H9 (cell line): ENCODE results near the gene KCNN2. TPM values are rescaled to one million over a fixed set of nuclear protein-coding genes. Genes with fewer than 3 reads are reported as not detected.

Experiments used
- DNase-seq: peaks from one replicate; pipeline ENCODE4 v3.0.0-alpha.2; 2017
- H2AFZ ChIP-seq: one replicate; pipeline ENCODE4 v1.6.1; 2013; ENCODE audit warnings: mild to moderate bottlenecking, low read length, control low read depth, moderate library complexity
- H2AK5ac ChIP-seq: 2 replicates; pipeline ENCODE4 v1.6.1; 2013; ENCODE audit warnings: low read length, control low read depth, mixed read lengths; ENCODE audit not compliant: insufficient read length
- H2BK120ac ChIP-seq: one replicate; pipeline ENCODE4 v1.6.1; 2013; ENCODE audit warnings: low read depth, mild to moderate bottlenecking, low read length, control low read depth, inconsistent platforms; ENCODE audit not compliant: poor library complexity, severe bottlenecking
- H2BK12ac ChIP-seq: 2 replicates; pipeline ENCODE4 v1.6.1; 2013; ENCODE audit warnings: low read length, control low read depth, mixed read lengths, low read depth; ENCODE audit not compliant: insufficient read length
- H2BK15ac ChIP-seq: 2 replicates; pipeline ENCODE4 v1.6.1; 2013; ENCODE audit warnings: low read depth, low read length, control low read depth
- H2BK20ac ChIP-seq: one replicate; pipeline ENCODE4 v1.6.1; 2013; ENCODE audit warnings: low read depth, mild to moderate bottlenecking, low read length, control low read depth, inconsistent platforms; ENCODE audit not compliant: poor library complexity, severe bottlenecking
- H2BK5ac ChIP-seq: 2 replicates; pipeline ENCODE4 v1.6.1; 2013; ENCODE audit warnings: low read length, control low read depth, mixed read lengths; ENCODE audit not compliant: insufficient read length
- H3K14ac ChIP-seq: 2 replicates; pipeline ENCODE4 v1.6.1; 2013; ENCODE audit warnings: low read length, control low read depth; ENCODE audit not compliant: insufficient read depth
- H3K18ac ChIP-seq: 2 replicates; pipeline ENCODE4 v1.6.1; 2013; ENCODE audit warnings: low read depth, mild to moderate bottlenecking, mixed read lengths, low read length, control low read depth; ENCODE audit not compliant: insufficient read length
- H3K23ac ChIP-seq: 2 replicates; pipeline ENCODE4 v1.6.1; 2013; ENCODE audit warnings: low read length, control low read depth, mixed read lengths, low read depth; ENCODE audit not compliant: insufficient read length
- H3K23me2 ChIP-seq: 2 replicates; pipeline ENCODE4 v1.6.1; 2013; ENCODE audit warnings: low read depth, mild to moderate bottlenecking, mixed read lengths, low read length, control low read depth; ENCODE audit not compliant: insufficient read length, poor library complexity, severe bottlenecking
- H3K27ac ChIP-seq: 2 replicates; pipeline ENCODE4 v1.5.1; 2013; ENCODE audit warnings: low read length, control low read depth, mixed read lengths, low read depth; ENCODE audit not compliant: insufficient read length
- H3K27me3 ChIP-seq: 2 replicates; pipeline ENCODE4 v1.6.1; 2013; ENCODE audit warnings: low read length, control low read depth, inconsistent platforms; ENCODE audit not compliant: insufficient read depth
- H3K4ac ChIP-seq: 2 replicates; pipeline ENCODE4 v1.6.1; 2013; ENCODE audit warnings: low read depth, mild to moderate bottlenecking, control low read depth, inconsistent platforms, low read length, moderate library complexity
- H3K4me1 ChIP-seq: 2 replicates; pipeline ENCODE4 v1.6.1; 2013; ENCODE audit warnings: low read length, control low read depth, inconsistent platforms; ENCODE audit not compliant: insufficient read depth
- H3K4me2 ChIP-seq: 2 replicates; pipeline ENCODE4 v1.6.1; 2013; ENCODE audit warnings: low read length, control low read depth, mixed read lengths; ENCODE audit not compliant: insufficient read length, insufficient read depth
- H3K56ac ChIP-seq: 2 replicates; pipeline ENCODE4 v1.6.1; 2013; ENCODE audit warnings: low read depth, mild to moderate bottlenecking, mixed read lengths, low read length, control low read depth; ENCODE audit not compliant: insufficient read length
- H3K79me1 ChIP-seq: 2 replicates; pipeline ENCODE4 v1.6.1; 2013; ENCODE audit warnings: low read depth, mild to moderate bottlenecking, moderate library complexity, low read length, control low read depth, inconsistent platforms; ENCODE audit not compliant: insufficient read depth, poor library complexity, severe bottlenecking
- H3K79me2 ChIP-seq: 2 replicates; pipeline ENCODE4 v1.6.1; 2013; ENCODE audit warnings: low read length, control low read depth, inconsistent platforms; ENCODE audit not compliant: insufficient read depth
- H3K9ac ChIP-seq: 2 replicates; pipeline ENCODE4 v1.6.1; 2013; ENCODE audit warnings: low read length, control low read depth, mixed read lengths; ENCODE audit not compliant: insufficient read length; ENCODE audit errors: extremely low read depth
- H3K9me3 ChIP-seq: one replicate; pipeline ENCODE4 v1.6.1; 2013; ENCODE audit warnings: low read depth, low read length, inconsistent platforms; ENCODE audit not compliant: control insufficient read depth
- H3T11ph ChIP-seq: one replicate; pipeline ENCODE4 v1.6.1; 2013; ENCODE audit warnings: mild to moderate bottlenecking, low read length, control low read depth, inconsistent platforms
- H4K20me1 ChIP-seq: one replicate; pipeline ENCODE4 v1.6.1; 2013; ENCODE audit not compliant: control insufficient read depth, insufficient read length, insufficient read depth
- H4K5ac ChIP-seq: 2 replicates; pipeline ENCODE4 v1.6.1; 2013; ENCODE audit warnings: low read depth, mild to moderate bottlenecking, mixed read lengths, low read length, control low read depth; ENCODE audit not compliant: insufficient read length
- H4K8ac ChIP-seq: replicated peaks from 2 replicates; pipeline ENCODE4 v1.6.1; 2013; ENCODE audit warnings: low read length, control low read depth, mixed read lengths, low read depth; ENCODE audit not compliant: insufficient read length
- H4K91ac ChIP-seq: 2 replicates; pipeline ENCODE4 v1.6.1; 2013; ENCODE audit warnings: low read depth, mild to moderate bottlenecking, moderate library complexity, mixed read lengths, low read length, control low read depth; ENCODE audit not compliant: insufficient read length
- H3K27ac Mint-ChIP-seq, 3 experiments: 2 replicates in 2 of 3; 3 replicates in 1 of 3; pipeline ENCODE4 v1.8.0; 2020 to 2021; ENCODE audit warnings: mixed read lengths in 3 of 3, mild to moderate bottlenecking in 1 of 3, moderate library complexity in 1 of 3
- H3K27me3 Mint-ChIP-seq: 2 replicates; pipeline ENCODE4 v1.8.0; 2021; ENCODE audit warnings: low read depth, mild to moderate bottlenecking, moderate library complexity, mixed read lengths
- H3K36me3 Mint-ChIP-seq, 3 experiments: 2 replicates in 2 of 3; 3 replicates in 1 of 3; pipeline ENCODE4 v1.8.0; 2020 to 2021; ENCODE audit warnings: low read depth in 3 of 3, mixed read lengths in 3 of 3; ENCODE audit not compliant: insufficient read depth in 1 of 3
- H3K4me1 Mint-ChIP-seq, 2 experiments: 2 replicates each; pipeline ENCODE4 v1.8.0; 2020; ENCODE audit warnings: mixed read lengths in 2 of 2
- H3K4me3 Mint-ChIP-seq, 2 experiments: 2 replicates in 1 of 2; 3 replicates in 1 of 2; pipeline ENCODE4 v1.8.0; 2020 to 2021; ENCODE audit warnings: mild to moderate bottlenecking in 2 of 2, mixed read lengths in 2 of 2, moderate library complexity in 1 of 2
- H3K9me3 Mint-ChIP-seq, 2 experiments: 2 replicates in 1 of 2; 3 replicates in 1 of 2; pipeline ENCODE4 v1.8.0; 2020; ENCODE audit warnings: mild to moderate bottlenecking in 2 of 2, mixed read lengths in 2 of 2, moderate library complexity in 1 of 2
- WGBS: extraction: QIAGEN DNeasy Blood & Tissue Kit; methylation state at CpG from one replicate; pipeline ENCODE4 v1.1.7; 2013; ENCODE audit warnings: missing lambda C conversion rate, low lambda C conversion rate, mixed read lengths; ENCODE audit not compliant: insufficient read length; ENCODE audit errors: extremely low coverage; 5-methylcytosine and 5-hydroxymethylcytosine counted together
- total RNA-seq: library from RNA; stranded (reverse); gene quantifications from 2 replicates; pipeline ENCODE4 v1.2.1, GENCODE V29; 2021
- TF ChIP-seq, protein P1 (sequence below): fragments of 200-600 bp; sonication (generic); conservative IDR thresholded peaks from 3 replicates; pipeline ENCODE4 v1.8.0; 2021; ENCODE audit warnings: antibody characterized with exemption, mild to moderate bottlenecking

Gene KCNN2
- total RNA-seq, 1 experiment from 2014 or later: 21.0 TPM

DNA sequence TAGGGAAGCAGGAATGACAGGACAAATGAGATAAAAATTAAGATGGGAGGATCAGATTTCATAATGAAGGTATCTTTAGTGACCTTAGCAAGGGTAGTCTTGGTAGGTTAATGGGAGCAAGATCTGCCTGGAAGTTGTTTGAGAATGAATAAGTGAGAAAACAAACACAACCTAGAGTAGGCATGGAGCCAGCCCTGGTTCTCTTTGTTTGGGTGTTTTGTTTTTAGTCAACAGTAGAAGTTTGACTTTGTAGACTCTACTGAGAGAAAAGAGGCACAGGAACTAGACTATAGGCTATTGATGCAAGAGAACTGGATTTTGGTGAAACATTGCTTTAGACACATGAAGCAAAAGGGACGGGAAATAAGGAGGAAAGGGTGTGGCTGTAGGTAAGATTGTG is 40.3 kb downstream of the KCNN2 start:
- no peaks in the 10 kb centered on the region for H3K27me3 ChIP-seq
- TF ChIP-seq, protein P1, sequence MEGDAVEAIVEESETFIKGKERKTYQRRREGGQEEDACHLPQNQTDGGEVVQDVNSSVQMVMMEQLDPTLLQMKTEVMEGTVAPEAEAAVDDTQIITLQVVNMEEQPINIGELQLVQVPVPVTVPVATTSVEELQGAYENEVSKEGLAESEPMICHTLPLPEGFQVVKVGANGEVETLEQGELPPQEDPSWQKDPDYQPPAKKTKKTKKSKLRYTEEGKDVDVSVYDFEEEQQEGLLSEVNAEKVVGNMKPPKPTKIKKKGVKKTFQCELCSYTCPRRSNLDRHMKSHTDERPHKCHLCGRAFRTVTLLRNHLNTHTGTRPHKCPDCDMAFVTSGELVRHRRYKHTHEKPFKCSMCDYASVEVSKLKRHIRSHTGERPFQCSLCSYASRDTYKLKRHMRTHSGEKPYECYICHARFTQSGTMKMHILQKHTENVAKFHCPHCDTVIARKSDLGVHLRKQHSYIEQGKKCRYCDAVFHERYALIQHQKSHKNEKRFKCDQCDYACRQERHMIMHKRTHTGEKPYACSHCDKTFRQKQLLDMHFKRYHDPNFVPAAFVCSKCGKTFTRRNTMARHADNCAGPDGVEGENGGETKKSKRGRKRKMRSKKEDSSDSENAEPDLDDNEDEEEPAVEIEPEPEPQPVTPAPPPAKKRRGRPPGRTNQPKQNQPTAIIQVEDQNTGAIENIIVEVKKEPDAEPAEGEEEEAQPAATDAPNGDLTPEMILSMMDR: no peak
- no peak overlapping the region for H2BK5ac ChIP-seq
- no peak overlapping the region for H4K5ac ChIP-seq
- Mint-ChIP-seq H3K4me3 (no peak overlapping the region), H3K9me3 (peaks cover 10 to 15% of the 10 kb centered on the region in 2 experiments; a peak in 4 of 5 replicates), H3K27ac (no peak overlapping the region), H3K36me3 (peaks cover 14 to 18% (median 18%) of the 10 kb centered on the region in 3 experiments; a peak in 5 of 7 replicates), H3K27me3 (no peaks in the 10 kb centered on the region), H3K4me1 (peaks cover 7 to 15% of the 10 kb centered on the region in 2 experiments)
- H4K91ac ChIP-seq: no peak overlapping the region
- no peak overlapping the region for H3K4ac ChIP-seq
- no peak overlapping the region for H3K23ac ChIP-seq
- H3K14ac ChIP-seq: no peak overlapping the region
- no peak overlapping the region for H3K4me2 ChIP-seq
- whole genome bisulfite sequencing: no CpG with 5 or more reads among the region's 1 CpG
- H3K9ac ChIP-seq: no peak overlapping the region
- H3T11ph ChIP-seq: no peak overlapping the region
- peaks cover under 1% of the 10 kb centered on the region for H3K79me1 ChIP-seq
- no peaks in the 10 kb centered on the region for H4K20me1 ChIP-seq
- no peak overlapping the region for H2BK20ac ChIP-seq
- H2AFZ ChIP-seq: no peak overlapping the region
- peaks cover 2% of the 10 kb centered on the region; the same call in 1 of the 2 replicates for H3K79me2 ChIP-seq
- no peaks in the 10 kb centered on the region for H3K23me2 ChIP-seq
- H3K9me3 ChIP-seq: no peaks in the 10 kb centered on the region
- no peak overlapping the region for H4K8ac ChIP-seq
- no peak overlapping the region for H2BK12ac ChIP-seq
- no peak overlapping the region for H3K27ac ChIP-seq
- DNase-seq: no peak
- no peak overlapping the region for H2BK120ac ChIP-seq
- no peak overlapping the region for H2AK5ac ChIP-seq
- H3K18ac ChIP-seq: no peak overlapping the region
- H2BK15ac ChIP-seq: no peak overlapping the region
- H3K56ac ChIP-seq: no peak overlapping the region
- no peaks in the 10 kb centered on the region for H3K4me1 ChIP-seq
